Sigmoid colon (tissue), 4 donors: ENCODE data around the gene CHL1.

ENCODE experiments used
- CTCF ChIP-seq, 4 experiments: fragments of 450-650 bp in 3 of 4; fragments of 200-600 bp in 1 of 4; IDR thresholded peaks; one replicate each; pipeline ENCODE4 v1.5.1; 2016 to 2019; ENCODE audit warnings: antibody characterized with exemption in 4 of 4, mild to moderate bottlenecking in 3 of 4, moderate library complexity in 2 of 4
- EP300 ChIP-seq, 4 donors: sonication (generic); formaldehyde crosslinking; IDR thresholded peaks; one replicate each; pipeline ENCODE4 v1.6.1; 2017; ENCODE audit warnings: antibody characterized with exemption in 4 of 4
- POLR2A ChIP-seq, 2 donors: fragments of 450-650 bp; IDR thresholded peaks; one replicate each; pipeline ENCODE4 v1.6.1; 2016; ENCODE audit warnings: antibody characterized with exemption in 2 of 2, mild to moderate bottlenecking in 2 of 2, moderate library complexity in 2 of 2
- POLR2AphosphoS5 ChIP-seq, 4 donors: sonication (generic); formaldehyde crosslinking; IDR thresholded peaks; one replicate each; pipeline ENCODE4 v1.6.1; 2017; ENCODE audit warnings: antibody characterized with exemption in 4 of 4

GRCh38 chr3:297585-297984 is 101.0 kb downstream of the CHL1 start:
- TF ChIP-seq POLR2A (IDR thresholded peaks at IDR 0.05) (no peak), POLR2AphosphoS5 (IDR thresholded peaks at IDR 0.05) (no peak), CTCF (IDR thresholded peaks at IDR 0.05) (no peak), EP300 (IDR thresholded peaks at IDR 0.05) (no peak)
